Mesenteric fat pad (tissue), 1 donor: ENCODE data around the gene SLC1A2. TPM values are rescaled to one million over a fixed set of nuclear protein-coding genes. Genes with fewer than 3 reads are reported as not detected.
"Not testable (repeated sequence)": the region's sequence is repeated elsewhere in the genome, so short reads cannot be mapped to it uniquely, and the experiment has no call there.

ENCODE experiments used
- DNase-seq: peaks from one replicate; pipeline ENCODE4 v3.0.0-alpha.2; 2020; ENCODE audit warnings: low spot score
- total RNA-seq: library from RNA; stranded (reverse); fragmentation: NEBNext Ultra II Directional; extraction: Animal tissue kit (Norgen Biotek cat#: 25700); gene quantifications from one replicate; pipeline ENCODE4 v1.2.1, GENCODE V29; 2021
- donor health status: DM: yes; HTN: yes; CAD: no.

Gene SLC1A2
- total RNA-seq, 1 donor from 2014 or later = 1.3 TPM

DNA sequence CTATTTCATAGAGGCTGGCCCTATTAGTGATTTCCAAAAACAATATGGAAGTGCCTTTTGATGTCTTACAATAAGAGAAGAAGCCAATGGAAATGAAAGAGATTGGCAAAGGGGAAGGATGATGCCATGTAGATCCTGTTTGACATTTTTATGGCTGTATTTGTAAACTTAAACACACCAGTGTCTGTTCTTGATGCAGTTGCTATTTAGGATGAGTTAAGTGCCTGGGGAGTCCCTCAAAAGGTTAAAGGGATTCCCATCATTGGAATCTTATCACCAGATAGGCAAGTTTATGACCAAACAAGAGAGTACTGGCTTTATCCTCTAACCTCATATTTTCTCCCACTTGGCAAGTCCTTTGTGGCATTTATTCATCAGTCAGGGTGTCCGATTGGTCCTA lies 189.0 kb downstream of the SLC1A2 start:
- DNase-seq = no peak

DNA sequence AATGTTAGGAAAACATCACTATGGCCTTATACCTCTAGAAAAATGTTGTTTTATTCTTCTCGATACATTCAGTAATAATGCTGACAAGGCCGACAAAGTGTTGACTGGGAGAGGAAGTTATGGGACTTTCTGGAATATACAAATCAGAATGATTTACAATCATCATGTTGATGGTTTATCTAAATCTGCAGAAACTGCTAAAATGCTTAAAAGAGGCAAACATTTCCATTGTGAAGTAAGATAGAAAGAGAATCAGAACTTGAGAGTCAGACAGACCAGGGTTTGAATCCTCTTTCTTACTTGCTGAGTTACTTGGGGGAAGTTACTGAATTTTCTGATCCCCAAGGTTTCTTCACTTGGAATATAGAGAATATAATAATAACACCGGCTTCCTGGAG lies 191.0 kb downstream of the SLC1A2 start:
- no peak for DNase-seq

DNA sequence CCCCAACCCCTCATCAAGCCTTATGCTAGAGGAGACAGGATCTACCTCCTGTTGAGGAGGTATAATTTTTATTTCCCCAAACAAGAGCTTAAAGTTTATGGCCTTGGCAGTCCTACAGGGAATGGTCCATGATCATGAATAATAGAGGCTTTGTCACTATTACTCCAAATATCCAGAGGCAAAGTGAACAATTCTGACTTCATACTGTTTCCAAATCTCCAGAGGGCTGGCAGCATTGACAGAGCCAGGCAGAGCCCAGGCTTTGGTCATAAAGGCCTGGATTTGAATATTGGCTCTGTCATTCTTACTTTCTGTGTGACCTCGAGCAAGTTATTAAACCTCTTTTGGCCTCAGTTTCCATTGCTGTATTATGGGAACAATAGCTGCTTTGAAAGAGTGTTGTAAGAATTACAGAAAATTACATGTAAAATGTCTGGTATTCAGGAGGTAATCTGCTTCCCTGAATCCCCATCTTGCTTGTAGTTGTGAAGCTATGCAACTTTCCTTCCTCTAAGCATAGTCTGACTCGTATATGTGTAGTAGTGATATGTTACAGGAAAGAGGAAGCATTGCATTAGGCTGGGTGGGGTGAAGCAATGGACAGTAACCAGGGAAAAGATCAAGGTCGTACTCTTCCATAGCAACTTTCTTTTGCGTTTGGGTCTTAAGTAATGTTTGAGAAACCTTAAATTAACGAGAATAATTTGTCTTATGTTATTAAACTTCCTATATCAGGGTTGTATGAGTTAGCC lies 191.6 kb downstream of the SLC1A2 start:
- DNase-seq = no peak

DNA sequence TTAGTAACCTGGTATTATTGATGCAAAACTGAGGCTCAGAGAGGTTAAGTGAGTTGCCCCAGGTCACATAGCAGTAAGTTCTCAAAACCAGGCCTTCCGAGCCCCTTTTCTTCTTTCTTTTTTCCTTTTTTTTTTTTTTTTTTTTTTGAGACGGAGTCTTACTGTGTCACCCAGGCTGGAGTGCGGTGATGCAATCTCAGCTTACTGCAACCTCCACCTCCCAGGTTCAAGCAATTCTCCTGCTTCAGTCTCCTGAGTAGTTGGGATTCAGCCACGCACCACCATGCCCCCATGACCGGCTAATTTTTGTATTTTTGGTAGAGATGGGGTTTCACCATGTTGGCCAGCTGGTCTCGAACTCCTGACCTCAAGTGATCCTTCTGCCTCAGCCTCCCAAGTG lies 192.6 kb downstream of the SLC1A2 start:
- not testable (repeated sequence) for DNase-seq

DNA sequence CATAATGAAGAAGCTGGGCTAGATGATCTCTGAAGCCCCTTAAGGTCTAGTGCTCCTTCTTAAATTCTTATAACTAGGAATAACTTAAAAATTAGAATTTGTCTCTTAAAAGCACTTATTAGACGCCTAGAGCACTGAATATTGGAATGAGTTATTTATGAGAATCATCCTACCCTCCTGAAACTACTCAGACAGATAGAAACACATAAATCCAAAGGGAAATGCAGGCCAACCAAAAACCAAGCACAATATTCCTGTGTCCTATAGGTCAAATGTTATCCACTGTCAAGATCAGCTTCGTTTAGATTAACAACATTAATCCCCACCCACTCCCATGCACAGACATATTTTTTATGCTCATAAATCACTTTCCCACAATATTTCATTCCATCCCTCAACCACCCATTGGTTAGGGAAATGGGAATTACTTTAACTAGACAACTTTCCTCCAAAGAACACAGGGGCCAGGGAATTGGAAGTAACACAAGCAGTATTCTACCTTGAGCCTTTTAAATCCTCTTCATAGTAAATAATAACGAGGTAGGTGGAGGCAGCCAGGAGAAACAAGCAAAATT lies 193.3 kb downstream of the SLC1A2 start:
- no peak for DNase-seq

DNA sequence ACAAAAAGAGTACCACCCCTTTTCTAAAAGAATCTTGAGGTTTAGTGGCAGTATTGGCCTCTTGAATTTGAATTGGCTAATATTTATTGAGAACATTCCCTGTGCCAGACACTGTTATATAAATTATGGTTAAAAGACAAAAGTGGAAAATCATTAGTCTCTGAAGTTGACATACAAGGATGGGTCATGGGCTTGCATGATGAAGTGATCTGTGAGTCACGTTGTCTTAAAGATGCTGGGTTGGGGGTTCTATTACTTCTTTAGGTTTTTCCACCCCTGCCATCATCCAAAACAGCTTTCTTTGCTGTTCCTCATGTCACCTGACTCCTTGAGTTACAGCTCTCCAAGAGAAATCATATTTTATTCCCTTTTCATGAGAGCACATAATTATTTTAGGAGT lies 195.4 kb downstream of the SLC1A2 start:
- no peak for DNase-seq

DNA sequence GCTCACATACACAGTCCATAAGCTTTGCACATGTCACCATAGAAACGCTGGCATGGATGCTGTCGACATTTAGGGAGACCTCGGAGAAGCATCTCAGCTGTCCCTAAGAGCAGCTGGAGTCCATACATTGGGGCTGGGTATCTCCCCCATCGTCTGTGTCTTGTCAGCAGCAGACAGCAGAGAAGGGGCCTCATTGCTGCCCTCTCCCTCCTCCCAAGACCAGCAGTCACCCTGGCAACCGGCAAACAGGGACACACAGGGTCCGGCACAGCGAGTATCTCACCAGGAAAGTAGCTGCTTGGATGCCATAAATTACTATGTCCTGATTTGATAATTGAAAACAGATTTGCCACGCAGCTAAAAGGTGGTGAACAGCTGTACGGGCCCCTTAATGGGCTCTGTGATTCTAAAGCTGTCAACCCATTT lies 196.0 kb downstream of the SLC1A2 start:
- DNase-seq = no peak

DNA sequence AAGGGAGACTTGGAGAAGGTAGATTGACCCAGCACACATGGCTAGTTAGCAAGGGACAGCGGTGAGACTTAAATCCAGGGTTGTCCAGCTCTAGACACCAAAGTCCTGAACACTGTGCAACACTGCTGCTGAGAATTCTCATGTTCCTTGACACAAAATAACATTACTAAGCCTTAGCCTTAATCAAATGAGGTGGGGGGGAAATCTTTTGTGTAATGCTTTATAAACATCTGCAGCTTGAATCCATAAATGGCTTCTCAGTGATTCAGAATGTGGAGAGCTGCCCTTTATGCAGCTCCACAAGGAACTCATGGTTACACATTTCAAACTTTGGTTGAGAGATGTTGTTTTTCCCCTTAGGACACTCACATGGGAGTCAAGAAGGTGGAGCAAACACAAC lies 200.4 kb downstream of the SLC1A2 start:
- DNase-seq = no peak

DNA sequence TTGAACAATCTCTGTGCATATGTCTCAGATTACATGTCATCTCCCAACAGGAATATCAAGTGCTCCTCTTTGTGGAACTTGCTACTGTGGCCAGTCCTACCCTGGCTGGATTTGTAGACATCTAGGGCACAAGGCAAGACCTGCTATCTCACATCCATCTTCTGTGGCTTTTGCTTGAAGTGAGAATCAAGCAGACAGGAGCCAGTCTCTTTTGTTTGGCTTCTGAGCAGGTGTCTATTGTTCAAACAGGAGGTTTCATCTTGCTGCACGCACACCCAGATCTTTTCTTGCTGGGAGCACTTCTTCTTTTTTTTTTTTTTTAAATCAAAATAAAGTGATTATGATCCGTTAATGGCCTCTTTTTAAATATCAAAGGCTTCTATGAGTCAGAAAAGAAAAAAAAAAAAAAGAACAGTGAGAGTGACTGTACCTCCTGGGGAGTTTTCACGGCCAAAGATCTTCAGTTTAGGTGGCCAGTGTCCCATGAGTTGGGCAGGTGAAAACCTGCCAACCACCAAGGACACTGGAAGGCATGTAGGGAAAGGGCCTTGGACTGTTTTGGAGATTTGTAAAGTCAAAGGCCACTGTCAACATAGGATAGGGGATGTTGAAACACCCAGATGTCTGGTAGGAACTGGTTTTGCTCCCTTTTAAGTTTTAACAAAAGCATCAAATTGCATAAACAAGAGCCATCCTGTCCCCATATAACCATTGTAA lies 202.2 kb downstream of the SLC1A2 start:
- DNase-seq = no peak

DNA sequence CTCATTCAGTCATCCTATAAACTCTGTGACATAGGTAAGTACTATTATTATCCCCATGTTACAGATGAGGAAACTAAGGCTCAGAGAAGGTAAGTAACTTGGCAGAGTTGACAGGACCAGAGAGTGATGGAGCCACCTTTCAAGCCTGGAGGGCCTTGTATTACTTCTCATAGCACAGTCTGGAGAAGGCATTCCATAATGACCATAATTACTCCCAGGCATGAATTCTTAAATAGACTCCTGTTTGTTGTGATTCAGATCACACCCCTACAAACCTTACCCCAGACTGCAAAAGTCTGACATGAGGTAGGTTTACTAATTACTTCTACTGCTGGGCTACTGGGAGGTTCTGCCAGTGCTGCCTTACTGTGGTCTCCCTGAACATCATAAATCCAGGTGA lies 203.4 kb downstream of the SLC1A2 start:
- no peak for DNase-seq

DNA sequence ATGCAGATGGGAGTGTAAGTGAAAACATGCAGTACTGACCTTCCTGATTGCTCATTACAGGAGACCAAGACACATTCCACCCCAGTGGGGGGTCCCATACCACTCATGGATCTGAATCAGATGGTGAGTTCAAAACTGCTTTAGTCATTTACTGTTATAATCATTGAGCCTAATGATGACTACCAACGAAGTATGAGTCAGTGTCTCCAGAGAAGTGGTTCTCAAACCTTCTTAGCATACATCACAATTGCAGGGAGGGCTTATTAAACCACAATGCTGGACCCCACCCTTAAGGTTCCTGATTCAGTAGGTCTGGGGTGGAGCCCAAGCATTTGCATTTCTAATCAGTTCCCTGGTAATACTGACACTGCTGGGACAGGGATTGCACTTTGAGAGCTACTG lies 204.6 kb downstream of the SLC1A2 start:
- DNase-seq = no peak

DNA sequence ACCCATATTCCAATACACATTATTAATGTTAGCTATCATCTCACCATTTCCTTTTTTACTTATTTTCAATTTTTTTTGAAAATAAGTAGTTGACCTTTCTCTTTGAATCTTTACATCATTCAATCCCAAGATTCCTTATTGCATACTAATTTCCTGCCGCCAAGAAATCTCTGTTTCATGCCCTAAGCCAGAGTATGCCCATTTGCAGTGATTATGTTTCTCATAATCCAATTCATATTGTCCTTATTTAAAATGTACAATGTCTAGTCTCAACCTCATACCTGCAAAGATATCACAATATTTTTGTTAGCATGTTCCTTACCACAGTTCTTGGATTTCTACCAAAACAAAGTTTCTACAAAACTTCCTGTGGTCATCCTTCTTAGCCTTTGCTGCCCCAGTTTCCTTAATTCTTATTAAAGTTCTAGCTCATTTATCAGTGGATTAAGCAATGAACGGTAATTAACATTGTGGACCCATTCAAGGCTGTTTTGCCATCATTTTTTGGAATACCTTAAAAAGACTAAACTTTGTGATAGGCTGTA lies 205.1 kb downstream of the SLC1A2 start:
- DNase-seq = no peak

DNA sequence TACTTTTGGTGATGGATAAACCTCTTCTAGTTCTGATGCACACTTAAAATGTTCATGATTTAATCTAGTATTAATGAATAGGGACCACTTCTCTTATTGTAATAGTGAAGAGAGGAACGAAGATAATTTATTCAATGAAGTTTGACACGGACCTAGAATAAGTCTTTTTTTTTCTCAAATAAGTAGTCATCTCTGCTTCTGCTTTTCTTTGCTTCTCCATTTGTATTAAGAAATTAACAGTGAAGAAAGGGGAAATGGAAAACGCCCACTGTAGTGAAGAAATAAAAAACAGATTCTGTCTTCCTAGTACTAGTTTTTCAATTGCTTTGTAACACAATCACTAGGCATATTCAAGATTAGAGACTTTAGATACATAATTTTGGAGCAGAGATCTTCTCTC lies 207.4 kb downstream of the SLC1A2 start:
- no peak for DNase-seq

DNA sequence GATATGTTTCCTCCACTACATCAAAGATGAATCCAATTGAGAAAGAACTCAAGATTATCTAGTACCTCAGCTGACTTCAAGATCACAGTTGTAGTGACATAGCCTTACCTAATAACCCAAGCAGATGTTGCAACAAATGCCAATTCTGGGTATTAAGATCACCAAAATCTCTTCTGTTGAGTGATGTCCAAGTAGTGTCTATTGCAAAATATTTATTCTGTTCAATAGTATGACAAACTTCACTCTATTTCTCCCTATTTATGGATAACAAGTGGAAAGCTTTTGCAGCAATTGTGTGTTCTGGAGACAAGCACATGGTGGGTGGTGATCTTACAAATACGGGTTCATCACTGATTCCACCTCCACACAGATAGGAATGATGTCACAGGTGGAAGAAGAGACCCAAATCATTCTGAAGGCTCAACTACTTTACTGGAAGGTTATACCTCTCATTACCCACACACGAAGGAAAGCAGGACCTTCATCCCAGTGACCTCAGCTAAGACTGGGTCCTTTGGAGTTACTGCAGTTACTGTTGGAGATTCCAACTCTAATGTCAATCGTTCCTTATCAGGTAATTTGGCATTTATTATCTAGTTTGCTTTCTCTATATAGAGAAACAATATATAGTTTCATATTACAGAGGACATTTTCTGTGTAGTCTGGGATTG lies 208.3 kb downstream of the SLC1A2 start:
- no peak for DNase-seq

DNA sequence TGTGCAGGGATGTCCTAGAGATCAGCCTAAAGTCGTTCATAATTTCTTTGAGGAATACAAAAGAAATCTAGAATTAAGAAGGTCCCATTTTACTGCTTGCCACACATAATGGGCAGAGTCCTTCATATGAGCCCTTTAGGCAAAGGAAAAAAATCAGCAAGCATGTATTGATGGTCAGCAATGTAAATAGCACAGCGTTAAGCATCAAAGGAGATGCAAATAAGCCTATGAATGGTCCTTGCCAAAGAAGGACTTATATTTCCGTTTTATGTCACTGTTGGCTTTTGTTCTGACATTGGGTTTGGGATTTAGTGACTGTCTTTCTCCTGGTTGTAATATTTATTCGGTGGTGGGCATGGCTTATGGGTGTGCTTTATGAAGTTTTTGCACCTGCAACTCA lies 210.6 kb downstream of the SLC1A2 start:
- DNase-seq = no peak

DNA sequence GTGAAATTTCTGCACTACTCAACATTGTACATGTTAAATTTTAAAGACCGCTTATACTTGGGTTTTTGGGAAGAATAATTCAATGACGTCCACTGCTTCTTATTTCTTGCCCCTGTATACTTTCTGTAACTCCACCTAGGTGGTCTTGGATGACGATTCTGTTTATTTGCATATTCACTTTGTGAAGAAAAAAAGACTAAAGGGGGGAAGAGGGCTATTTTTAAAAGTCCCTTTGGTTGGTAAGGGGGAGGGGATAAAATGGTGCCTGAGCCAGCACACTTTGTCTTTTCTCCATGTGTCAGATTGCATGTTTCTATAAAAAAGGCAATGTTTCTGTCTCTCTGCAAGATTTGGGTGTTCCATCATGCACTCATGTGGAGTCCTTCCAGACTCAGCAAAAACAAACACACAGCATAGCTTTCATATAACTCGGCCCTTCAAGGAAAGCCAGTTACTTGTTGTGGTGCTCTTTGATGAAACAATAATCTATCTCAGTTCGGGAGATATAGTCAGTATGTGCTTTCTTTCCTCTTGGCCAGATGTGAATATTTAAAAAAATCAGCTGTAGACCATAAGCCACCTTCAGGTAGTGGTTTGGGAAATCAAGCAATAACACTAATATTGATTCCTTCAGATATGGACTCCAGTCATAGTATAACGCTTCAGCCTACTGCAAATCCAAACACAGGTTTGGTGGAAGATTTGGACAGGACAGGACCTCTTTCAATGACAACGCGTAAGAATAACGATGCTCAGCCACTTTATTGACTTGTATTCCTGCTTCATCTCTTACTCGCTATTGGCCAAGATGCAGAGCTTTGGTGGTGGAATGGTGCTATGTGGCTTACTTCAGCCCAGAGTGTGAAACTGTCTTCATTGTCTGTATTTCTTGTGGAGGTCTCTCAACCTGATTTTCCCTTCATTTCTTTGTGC lies 211.6 kb downstream of the SLC1A2 start:
- DNase-seq = no peak

DNA sequence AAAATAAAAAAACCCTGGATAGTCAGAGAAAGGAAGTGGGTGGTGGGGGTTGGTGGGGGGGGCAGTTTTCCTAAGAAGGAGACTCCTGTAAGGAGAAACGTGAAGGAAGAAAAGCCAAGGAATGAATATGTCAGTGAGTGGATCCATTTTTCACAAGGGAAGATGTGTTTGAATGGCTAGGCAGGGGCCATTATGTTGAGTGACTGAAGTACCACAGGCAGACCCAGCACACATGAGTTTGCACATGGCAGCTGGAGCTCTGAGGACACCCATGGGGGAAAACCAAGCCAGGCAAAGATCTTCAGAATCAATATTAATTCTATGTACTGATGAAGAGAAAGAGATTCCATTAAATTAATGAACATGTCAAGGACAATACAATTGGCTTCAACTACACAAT lies 212.7 kb downstream of the SLC1A2 start:
- no peak for DNase-seq

DNA sequence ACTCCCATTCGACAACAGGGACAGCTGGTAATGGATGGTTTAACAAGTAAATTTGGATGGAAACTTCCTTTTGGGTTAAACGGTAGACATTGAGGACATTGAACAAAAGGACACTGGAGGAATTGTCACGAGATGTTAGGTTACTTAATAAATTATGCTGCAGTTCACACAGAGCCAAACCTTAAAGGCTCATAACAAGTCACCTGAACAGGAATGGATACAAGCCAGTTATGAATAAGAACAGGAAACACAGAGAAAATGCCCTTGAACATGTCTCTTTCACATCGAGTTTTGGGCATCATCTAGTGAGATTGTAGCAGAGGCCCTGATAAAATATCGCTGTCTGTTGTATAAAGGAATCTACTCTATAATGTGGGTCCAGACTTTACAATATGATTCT lies 214.7 kb downstream of the SLC1A2 start:
- DNase-seq = no peak
